GM23338 (cell line): Measurements from ENCODE around the gene RAB8B. TPM values are rescaled to one million over a fixed set of nuclear protein-coding genes. Genes with fewer than 3 reads are reported as not detected.

Source experiments
- CREB1 ChIP-seq: fragments of 250-450 bp; sonication (Bioruptor Pico); IDR thresholded peaks from 2 replicates; pipeline ENCODE4 v1.5.0; 2020; ENCODE audit warnings: low read depth, mild to moderate bottlenecking, moderate library complexity
- ETS1 ChIP-seq: IDR thresholded peaks from 2 replicates; pipeline ENCODE4 v1.6.1; 2016; ENCODE audit warnings: antibody characterized with exemption
- EZH2 ChIP-seq: fragments of 200-600 bp; sonication (generic); IDR thresholded peaks from one replicate; pipeline ENCODE4 v1.8.0; 2017; ENCODE audit warnings: antibody characterized with exemption, mild to moderate bottlenecking, low read depth; ENCODE audit not compliant: unreplicated experiment
- EZH2phosphoT487 ChIP-seq: fragments of 200-600 bp; sonication (generic); IDR thresholded peaks from one replicate; pipeline ENCODE4 v1.8.1; 2018; ENCODE audit warnings: antibody characterized with exemption; ENCODE audit not compliant: unreplicated experiment
- JUNB ChIP-seq: IDR thresholded peaks from one replicate; pipeline ENCODE4 v1.6.1; 2016; ENCODE audit warnings: antibody characterized with exemption; ENCODE audit not compliant: unreplicated experiment
- NANOG ChIP-seq: IDR thresholded peaks from 2 replicates; pipeline ENCODE4 v1.6.1; 2016; ENCODE audit warnings: antibody characterized with exemption, borderline replicate concordance
- STAT1 ChIP-seq: IDR thresholded peaks from one replicate; pipeline ENCODE4 v1.6.1; 2016; ENCODE audit warnings: antibody characterized with exemption; ENCODE audit not compliant: unreplicated experiment
- ZNF331 ChIP-seq: fragments of 250-450 bp; sonication (Bioruptor Pico); IDR thresholded peaks from 2 replicates; pipeline ENCODE4 v1.5.0; 2020; ENCODE audit warnings: low read depth, mild to moderate bottlenecking, moderate library complexity
- ZNF462 ChIP-seq: fragments of 250-450 bp; sonication (Bioruptor Pico); IDR thresholded peaks from 2 replicates; pipeline ENCODE4 v1.5.0; 2020; ENCODE audit warnings: mild to moderate bottlenecking, moderate library complexity
- polyA plus RNA-seq: library from polyadenylated mRNA; unstranded; fragments of >200 nt; fragmentation: Nextera tagmentation; extraction: Ambion mirVana; gene quantifications from 2 replicates; pipeline ENCODE4 v1.2.1, GENCODE V29; 2016
- total RNA-seq: library from RNA; depleted of rRNA; stranded (reverse); fragments of >200 nt; shearing (Covaris generic); gene quantifications from 2 replicates; pipeline ENCODE4 v1.2.3, GENCODE V29; 2014
- TF ChIP-seq, protein P1 (sequence below): IDR thresholded peaks from one replicate; pipeline ENCODE4 v1.6.1; 2018; ENCODE audit warnings: antibody characterized with exemption; ENCODE audit not compliant: unreplicated experiment

The RAB8B gene
- total and polyA plus RNA-seq, 2 experiments from 2014 or later = 23.2 to 41.7 TPM

DNA sequence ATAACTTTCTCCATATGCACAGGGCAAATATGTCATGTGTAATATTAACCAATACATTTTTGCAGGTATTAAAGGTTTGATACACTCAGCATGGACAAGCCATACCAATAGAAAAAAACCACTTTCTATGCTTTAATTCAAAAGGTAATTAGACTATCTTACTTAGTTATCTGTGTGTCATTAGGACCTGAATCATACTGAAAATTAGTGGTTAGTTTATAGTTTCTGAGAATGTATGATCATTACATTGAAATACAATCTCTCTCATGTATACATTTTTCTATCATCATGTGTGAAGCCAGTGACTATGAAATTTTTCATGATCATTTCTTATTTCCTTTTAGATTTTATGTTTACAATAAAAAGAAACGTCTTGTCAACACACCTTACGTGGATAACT lies 48.5 kb upstream of the RAB8B start (continued):
- TF ChIP-seq ZNF462 (CRISPR knock-in tag) (no peak), NANOG (no peak), EZH2 (no peak), STAT1 (no peak), ETS1 (no peak), EZH2phosphoT487 (no peak), JUNB (no peak), CREB1 (CRISPR knock-in tag) (no peak), ZNF331 (CRISPR knock-in tag) (no peak)
- TF ChIP-seq, protein P1, sequence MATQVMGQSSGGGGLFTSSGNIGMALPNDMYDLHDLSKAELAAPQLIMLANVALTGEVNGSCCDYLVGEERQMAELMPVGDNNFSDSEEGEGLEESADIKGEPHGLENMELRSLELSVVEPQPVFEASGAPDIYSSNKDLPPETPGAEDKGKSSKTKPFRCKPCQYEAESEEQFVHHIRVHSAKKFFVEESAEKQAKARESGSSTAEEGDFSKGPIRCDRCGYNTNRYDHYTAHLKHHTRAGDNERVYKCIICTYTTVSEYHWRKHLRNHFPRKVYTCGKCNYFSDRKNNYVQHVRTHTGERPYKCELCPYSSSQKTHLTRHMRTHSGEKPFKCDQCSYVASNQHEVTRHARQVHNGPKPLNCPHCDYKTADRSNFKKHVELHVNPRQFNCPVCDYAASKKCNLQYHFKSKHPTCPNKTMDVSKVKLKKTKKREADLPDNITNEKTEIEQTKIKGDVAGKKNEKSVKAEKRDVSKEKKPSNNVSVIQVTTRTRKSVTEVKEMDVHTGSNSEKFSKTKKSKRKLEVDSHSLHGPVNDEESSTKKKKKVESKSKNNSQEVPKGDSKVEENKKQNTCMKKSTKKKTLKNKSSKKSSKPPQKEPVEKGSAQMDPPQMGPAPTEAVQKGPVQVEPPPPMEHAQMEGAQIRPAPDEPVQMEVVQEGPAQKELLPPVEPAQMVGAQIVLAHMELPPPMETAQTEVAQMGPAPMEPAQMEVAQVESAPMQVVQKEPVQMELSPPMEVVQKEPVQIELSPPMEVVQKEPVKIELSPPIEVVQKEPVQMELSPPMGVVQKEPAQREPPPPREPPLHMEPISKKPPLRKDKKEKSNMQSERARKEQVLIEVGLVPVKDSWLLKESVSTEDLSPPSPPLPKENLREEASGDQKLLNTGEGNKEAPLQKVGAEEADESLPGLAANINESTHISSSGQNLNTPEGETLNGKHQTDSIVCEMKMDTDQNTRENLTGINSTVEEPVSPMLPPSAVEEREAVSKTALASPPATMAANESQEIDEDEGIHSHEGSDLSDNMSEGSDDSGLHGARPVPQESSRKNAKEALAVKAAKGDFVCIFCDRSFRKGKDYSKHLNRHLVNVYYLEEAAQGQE = no peak
